HG02642 (cell line): Measurements from ENCODE around the gene TNFAIP8L1.

ENCODE experiments used
- ATAC-seq: cut with Tn5 transposase; IDR thresholded peaks from one replicate; pipeline ENCODE4 v1.9.1; 2021; ENCODE audit warnings: mild to moderate bottlenecking; ENCODE audit not compliant: unreplicated experiment, poor library complexity

The TNFAIP8L1 gene

GRCh38 chr19:4645718-4646117 lies 6.4 kb downstream of the TNFAIP8L1 start:
- ATAC-seq, result no peak

- no peak for ATAC-seq
Measured at GRCh38 chr19:4647676-4648644, 8.6 kb downstream of the TNFAIP8L1 start.

GRCh38 chr19:4649392-4650047 lies 10.2 kb downstream of the TNFAIP8L1 start:
- no peak for ATAC-seq

- ATAC-seq, result no peak
Measured at GRCh38 chr19:4650159-4650558, 10.8 kb downstream of the TNFAIP8L1 start.

GRCh38 chr19:4652075-4652474 lies 12.8 kb downstream of the TNFAIP8L1 start:
- no peak for ATAC-seq

- no peak for ATAC-seq
Measured at GRCh38 chr19:4653793-4654436, 14.6 kb downstream of the TNFAIP8L1 start.

- ATAC-seq, result no peak
Measured at GRCh38 chr19:4654437-4655361, 15.4 kb downstream of the TNFAIP8L1 start.

- ATAC-seq, result no peak
Measured at GRCh38 chr19:4656102-4656501, 16.8 kb downstream of the TNFAIP8L1 start.

- ATAC-seq, result no peak
Measured at GRCh38 chr19:4657262-4657661, 17.9 kb downstream of the TNFAIP8L1 start.

- no peak for ATAC-seq
Measured at GRCh38 chr19:4657835-4658234, 18.5 kb downstream of the TNFAIP8L1 start.

GRCh38 chr19:4660181-4660791 lies 21.0 kb downstream of the TNFAIP8L1 start:
- no peak for ATAC-seq

GRCh38 chr19:4660993-4661392 lies 21.7 kb downstream of the TNFAIP8L1 start:
- ATAC-seq, result no peak

GRCh38 chr19:4662020-4662695 lies 22.8 kb downstream of the TNFAIP8L1 start:
- no peak for ATAC-seq

- ATAC-seq, result no peak
Measured at GRCh38 chr19:4662812-4663211, 23.5 kb downstream of the TNFAIP8L1 start.

GRCh38 chr19:4664642-4665041 lies 25.3 kb downstream of the TNFAIP8L1 start:
- no peak for ATAC-seq

GRCh38 chr19:4669723-4670480 lies 30.6 kb downstream of the TNFAIP8L1 start, which contains the start of gene MYDGF:
Gene MYDGF, minus strand, starts transcription at chr19:4670342. Its CDS starts 8 bp downstream, at chr19:4670334.
- ATAC-seq, result peak; percentile 93

GRCh38 chr19:4671185-4671851 lies 32.0 kb downstream of the TNFAIP8L1 start:
- no peak for ATAC-seq

- no peak for ATAC-seq
Measured at GRCh38 chr19:4673216-4673615, 33.9 kb downstream of the TNFAIP8L1 start.
